Upper lobe of left lung (tissue), 6 donors: ENCODE results near the gene BCL7C. TPM values are rescaled to one million over a fixed set of nuclear protein-coding genes. Genes with fewer than 3 reads are reported as not detected.

Experiments
- ATAC-seq, 2 donors: fragments of 200-7000 bp; cut with Tn5 transposase; one replicate each; pipeline ENCODE4 v1.9.1; 2022; ENCODE audit warnings: mild to moderate bottlenecking in 2 of 2, moderate library complexity in 2 of 2; ENCODE audit not compliant: low FRiP score in 2 of 2
- DNase-seq, 2 donors: peaks; one replicate each; pipeline ENCODE4 v3.0.0-alpha.2; 2019 to 2020
- H3K27ac ChIP-seq, 4 donors: fragments of 200-600 bp; sonication (generic); one replicate each; pipeline ENCODE4 v1.5.1; 2016 to 2019
- H3K27me3 ChIP-seq, 4 donors: fragments of 200-600 bp; sonication (generic); one replicate each; pipeline ENCODE4 v1.5.1; 2017 to 2019
- H3K36me3 ChIP-seq, 4 donors: fragments of 200-600 bp; sonication (generic); one replicate each; pipeline ENCODE4 v1.5.1; 2016 to 2019
- H3K4me1 ChIP-seq, 4 donors: fragments of 200-600 bp; sonication (generic); one replicate each; pipeline ENCODE4 v1.5.1; 2018 to 2019
- H3K4me3 ChIP-seq, 4 donors: fragments of 200-600 bp; sonication (generic); one replicate each; pipeline ENCODE4 v1.5.1; 2017 to 2019; ENCODE audit warnings: mild to moderate bottlenecking in 2 of 4, moderate library complexity in 1 of 4
- H3K9me3 ChIP-seq, 4 donors: fragments of 200-600 bp; sonication (generic); one replicate each; pipeline ENCODE4 v1.5.1; 2018 to 2019
- EP300 ChIP-seq, 4 donors: sonication (generic); formaldehyde crosslinking; IDR thresholded peaks; one replicate each; pipeline ENCODE4 v1.5.1; 2017; ENCODE audit warnings: antibody characterized with exemption in 4 of 4, control low read depth in 2 of 4
- POLR2A ChIP-seq, 4 donors: fragments of 450-650 bp; IDR thresholded peaks; one replicate each; pipeline ENCODE4 v1.5.1; 2016 to 2017; ENCODE audit warnings: antibody characterized with exemption in 4 of 4, mild to moderate bottlenecking in 2 of 4
- POLR2AphosphoS5 ChIP-seq, 2 donors: sonication (generic); formaldehyde crosslinking; IDR thresholded peaks; one replicate each; pipeline ENCODE4 v1.5.1; 2017; ENCODE audit warnings: antibody characterized with exemption in 2 of 2
- WGBS, 2 donors: methylation state at CpG; one replicate each; pipeline ENCODE4 v1.1.5; 2017 to 2018; 5-methylcytosine and 5-hydroxymethylcytosine counted together
- total RNA-seq, 6 donors: library from RNA; depleted of rRNA in 4 of 6; stranded (reverse); fragments of >200 nt in 4 of 6; gene quantifications; one replicate each; pipeline versions ENCODE4 v1.1.0 to v1.2.1, GENCODE V29; 2016 to 2021
- TF ChIP-seq, protein P1 (sequence below), 6 experiments: fragments of 450-650 bp in 4 of 6; fragments of 200-600 bp in 2 of 6; sonication (generic) in 2 of 6; IDR thresholded peaks; one replicate each; pipeline ENCODE4 v1.5.1; 2016 to 2019; ENCODE audit warnings: antibody characterized with exemption in 6 of 6
- donor health status: DM: no; HTN: no; CAD: no; lungs with moderate emphysema.
- donor health status: DM: no; HTN: yes; CAD: no; lungs with severe emphysema.

Gene BCL7C
- total RNA-seq, 6 donors from 2014 or later: 15.7 to 32.8 (median 28.2) TPM

- H3K27me3 ChIP-seq: no peaks in the 10 kb centered on the region
- H3K36me3 ChIP-seq: peaks cover 0 to 14% (median 0%) of the 10 kb centered on the region in 4 donors
- H3K4me3 ChIP-seq: no peak overlapping the region
- no peak overlapping the region for H3K27ac ChIP-seq
- TF ChIP-seq POLR2AphosphoS5 (IDR thresholded peaks at IDR 0.05): no peak
- TF ChIP-seq, protein P1, sequence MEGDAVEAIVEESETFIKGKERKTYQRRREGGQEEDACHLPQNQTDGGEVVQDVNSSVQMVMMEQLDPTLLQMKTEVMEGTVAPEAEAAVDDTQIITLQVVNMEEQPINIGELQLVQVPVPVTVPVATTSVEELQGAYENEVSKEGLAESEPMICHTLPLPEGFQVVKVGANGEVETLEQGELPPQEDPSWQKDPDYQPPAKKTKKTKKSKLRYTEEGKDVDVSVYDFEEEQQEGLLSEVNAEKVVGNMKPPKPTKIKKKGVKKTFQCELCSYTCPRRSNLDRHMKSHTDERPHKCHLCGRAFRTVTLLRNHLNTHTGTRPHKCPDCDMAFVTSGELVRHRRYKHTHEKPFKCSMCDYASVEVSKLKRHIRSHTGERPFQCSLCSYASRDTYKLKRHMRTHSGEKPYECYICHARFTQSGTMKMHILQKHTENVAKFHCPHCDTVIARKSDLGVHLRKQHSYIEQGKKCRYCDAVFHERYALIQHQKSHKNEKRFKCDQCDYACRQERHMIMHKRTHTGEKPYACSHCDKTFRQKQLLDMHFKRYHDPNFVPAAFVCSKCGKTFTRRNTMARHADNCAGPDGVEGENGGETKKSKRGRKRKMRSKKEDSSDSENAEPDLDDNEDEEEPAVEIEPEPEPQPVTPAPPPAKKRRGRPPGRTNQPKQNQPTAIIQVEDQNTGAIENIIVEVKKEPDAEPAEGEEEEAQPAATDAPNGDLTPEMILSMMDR (IDR thresholded peaks at IDR 0.05): no peak
- TF ChIP-seq EP300 (IDR thresholded peaks at IDR 0.05): no peak
- no peak for TF ChIP-seq POLR2A (IDR thresholded peaks at IDR 0.05)
- ATAC-seq: no peak
- no peaks in the 10 kb centered on the region for H3K9me3 ChIP-seq
- H3K4me1 ChIP-seq: no peaks in the 10 kb centered on the region
- DNase-seq: no peak
- 91 to 100% methylated on average over 3 of the region's 3 CpGs for WGBS, 2 donors
Measured at GRCh38 chr16:30858111-30858495, 35.8 kb downstream of the BCL7C start.

DNA sequence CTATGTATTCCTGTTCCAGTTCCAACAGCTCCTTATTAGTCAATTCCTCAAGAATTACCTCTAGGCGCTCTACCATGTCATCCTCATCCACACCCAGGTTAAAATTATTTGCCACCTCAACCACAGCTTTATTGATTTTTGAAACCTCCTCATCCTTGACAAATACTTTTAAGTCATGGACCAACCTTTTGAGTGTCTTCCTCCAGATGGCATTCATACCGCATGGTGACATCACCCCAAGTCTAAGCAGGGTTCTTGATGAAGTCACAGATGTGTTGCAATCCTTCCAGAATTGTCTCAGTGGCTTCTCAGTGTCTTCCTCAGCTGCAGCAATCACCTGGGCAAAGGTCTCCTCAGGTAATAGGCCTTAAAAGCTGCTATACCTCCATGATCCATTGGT lies 40.1 kb downstream of the BCL7C start:
- H3K4me1 ChIP-seq: no peaks in the 10 kb centered on the region
- H3K9me3 ChIP-seq: no peaks in the 10 kb centered on the region
- H3K27ac ChIP-seq: no peak overlapping the region
- ATAC-seq: no peak
- H3K27me3 ChIP-seq: no peaks in the 10 kb centered on the region
- 92 to 100% methylated on average over 2 of the region's 2 CpGs for WGBS, 2 donors
- H3K4me3 ChIP-seq: no peak overlapping the region
- TF ChIP-seq POLR2AphosphoS5 (IDR thresholded peaks at IDR 0.05) (no peak), POLR2A (IDR thresholded peaks at IDR 0.05) (no peak), EP300 (IDR thresholded peaks at IDR 0.05) (no peak)
- TF ChIP-seq, protein P1 (IDR thresholded peaks at IDR 0.05): no peak
- DNase-seq: no peak
- H3K36me3 ChIP-seq: peaks cover 0 to 17% (median 0%) of the 10 kb centered on the region in 4 donors

DNA sequence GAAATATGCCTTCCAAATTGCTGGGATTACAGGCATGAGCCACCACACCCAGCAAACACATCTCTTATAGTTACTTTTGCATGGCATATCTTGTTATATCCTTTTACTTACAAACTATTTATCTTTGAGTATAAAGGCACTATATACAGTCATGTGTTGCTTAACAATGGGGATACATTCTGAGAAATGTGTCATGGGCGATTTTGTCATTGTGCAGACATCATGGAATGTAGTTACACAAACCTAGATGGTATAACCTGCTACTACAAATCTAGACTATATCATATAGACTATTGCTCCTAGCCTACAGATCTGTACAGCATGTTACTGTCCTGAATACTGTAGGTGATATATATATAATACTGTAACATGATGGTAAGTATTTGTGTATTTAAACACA lies 43.6 kb downstream of the BCL7C start:
- no peaks in the 10 kb centered on the region for H3K9me3 ChIP-seq
- no peak for TF ChIP-seq POLR2A (IDR thresholded peaks at IDR 0.05)
- TF ChIP-seq, protein P1 (IDR thresholded peaks at IDR 0.05): no peak
- no peak overlapping the region for H3K27ac ChIP-seq
- H3K27me3 ChIP-seq: no peaks in the 10 kb centered on the region
- H3K4me1 ChIP-seq: peaks cover 0 to 4% (median under 1%) of the 10 kb centered on the region in 4 donors
- H3K36me3 ChIP-seq: peaks cover 0 to 14% (median 0%) of the 10 kb centered on the region in 4 donors
- DNase-seq: no peak
- no peak overlapping the region for H3K4me3 ChIP-seq
- WGBS, 2 donors: 67 to 94% methylated on average over 1 of the region's 1 CpG
- ATAC-seq: no peak

GRCh38 chr16:30846649-30847402 lies 47.1 kb downstream of the BCL7C start:
- H3K27me3 ChIP-seq: no peaks in the 10 kb centered on the region
- no peaks in the 10 kb centered on the region for H3K9me3 ChIP-seq
- DNase-seq (no peak), ATAC-seq (no peak)
- H3K4me3 ChIP-seq: no peak overlapping the region
- 82 to 86% methylated on average over 4 of the region's 4 CpGs for WGBS, 2 donors
- peaks cover 0 to 3% (median 0%) of the 10 kb centered on the region in 4 donors for H3K36me3 ChIP-seq
- TF ChIP-seq EP300 (IDR thresholded peaks at IDR 0.05) (no peak), POLR2A (IDR thresholded peaks at IDR 0.05) (no peak), POLR2AphosphoS5 (IDR thresholded peaks at IDR 0.05) (no peak)
- TF ChIP-seq, protein P1 (IDR thresholded peaks at IDR 0.05): no peak
- no peak overlapping the region for H3K27ac ChIP-seq
- peaks cover 0 to 12% (median 5%) of the 10 kb centered on the region in 4 donors for H3K4me1 ChIP-seq
